NCI-H226 (cell line): ENCODE measurements around the gene MEF2A.

Experiments used
- DNase-seq: peaks from one replicate; pipeline ENCODE4 v3.0.0-alpha.2; 2015

MEF2A gene

DNA sequence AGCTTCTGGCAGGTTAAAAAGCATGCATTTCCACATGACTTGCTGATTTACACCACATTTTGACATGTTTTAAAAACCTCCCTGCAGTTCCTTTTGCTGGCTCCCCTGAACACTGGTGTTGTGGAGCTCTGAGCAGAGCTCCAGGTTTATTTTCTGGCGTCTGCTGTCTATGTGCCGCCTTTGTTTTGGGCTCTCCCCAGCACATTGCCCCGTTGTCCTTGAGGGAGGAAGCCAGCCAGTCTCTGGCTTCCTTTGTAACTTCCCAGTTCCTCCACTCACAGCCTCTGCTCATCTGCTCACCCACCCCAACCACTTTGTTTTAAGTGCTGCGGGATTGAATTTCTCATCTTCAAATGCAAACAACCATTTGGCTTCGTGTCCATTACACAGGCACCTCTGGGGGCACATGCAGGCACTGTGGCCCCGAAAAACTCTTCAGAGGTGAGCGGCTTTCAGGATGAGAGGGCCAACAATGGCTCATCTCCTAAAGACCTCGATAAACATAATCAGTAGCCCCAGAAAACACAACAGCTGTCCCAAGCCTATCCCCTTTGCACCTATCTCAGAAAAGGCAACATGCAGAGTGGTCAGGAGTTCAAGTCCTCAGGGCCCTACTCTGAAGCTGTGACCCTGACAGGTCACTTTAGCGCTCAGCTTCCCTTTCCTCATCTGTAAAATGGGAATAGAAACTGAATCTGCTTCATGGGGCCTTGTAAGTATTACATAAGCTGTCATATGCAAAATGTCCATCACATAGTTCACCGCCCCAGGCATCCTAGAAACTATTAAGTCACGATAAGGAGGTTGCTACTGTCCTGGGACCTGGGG, 1.3 kb upstream of the MEF2A start:
- peak; percentile 11 for DNase-seq

DNA sequence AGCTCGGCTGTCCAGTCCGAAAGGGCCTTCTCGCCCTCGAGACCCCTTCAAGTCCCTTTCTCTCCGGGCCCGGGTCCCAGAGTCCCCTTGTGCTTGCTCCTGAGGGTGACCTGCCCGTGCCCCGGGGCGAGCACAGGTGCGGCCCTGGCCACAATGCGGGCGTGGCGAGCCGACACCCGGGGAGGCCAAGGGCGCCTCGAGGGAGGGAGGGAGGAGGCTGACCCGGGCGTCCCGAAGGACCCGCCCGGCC, 810 bp upstream of the MEF2A start:
- DNase-seq = no peak

DNA sequence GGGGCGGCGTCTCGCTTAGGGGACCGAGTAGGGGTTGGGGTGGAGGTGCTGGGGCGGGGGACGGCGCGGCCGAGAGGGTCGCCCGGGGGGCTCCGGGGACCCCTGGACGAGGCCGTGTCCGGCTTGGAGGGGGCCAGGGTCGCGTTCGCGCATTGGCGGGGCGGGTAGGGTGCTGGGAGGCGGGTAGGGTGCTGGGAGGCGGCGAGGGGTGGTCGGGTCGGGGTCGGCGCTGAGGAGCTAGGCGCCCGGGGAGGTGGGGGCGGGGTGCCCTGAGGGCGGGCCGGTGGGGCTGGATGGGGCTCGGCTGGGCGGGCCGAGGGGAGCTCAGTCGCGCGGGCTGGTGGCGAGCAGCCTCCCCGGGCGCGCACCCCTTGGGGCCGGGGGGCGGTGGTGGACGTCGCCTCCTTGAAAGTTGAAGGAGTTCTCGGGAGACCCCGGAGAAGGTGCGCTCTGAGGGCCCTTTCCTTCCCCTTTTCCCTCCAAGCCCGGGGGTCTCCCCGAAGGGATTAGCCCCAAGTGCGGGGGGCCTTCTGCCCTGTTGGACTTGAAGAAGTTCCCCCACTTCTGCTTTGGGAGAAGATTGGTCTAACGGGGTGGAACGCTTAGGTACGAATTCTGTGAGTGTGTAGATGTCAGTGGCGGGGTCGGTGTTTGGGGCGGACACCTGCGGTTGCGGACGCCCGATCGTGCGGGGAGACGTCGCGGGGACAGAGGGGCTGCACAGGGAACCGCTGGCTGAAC, 543 bp downstream of the MEF2A start:
- no peak for DNase-seq

DNA sequence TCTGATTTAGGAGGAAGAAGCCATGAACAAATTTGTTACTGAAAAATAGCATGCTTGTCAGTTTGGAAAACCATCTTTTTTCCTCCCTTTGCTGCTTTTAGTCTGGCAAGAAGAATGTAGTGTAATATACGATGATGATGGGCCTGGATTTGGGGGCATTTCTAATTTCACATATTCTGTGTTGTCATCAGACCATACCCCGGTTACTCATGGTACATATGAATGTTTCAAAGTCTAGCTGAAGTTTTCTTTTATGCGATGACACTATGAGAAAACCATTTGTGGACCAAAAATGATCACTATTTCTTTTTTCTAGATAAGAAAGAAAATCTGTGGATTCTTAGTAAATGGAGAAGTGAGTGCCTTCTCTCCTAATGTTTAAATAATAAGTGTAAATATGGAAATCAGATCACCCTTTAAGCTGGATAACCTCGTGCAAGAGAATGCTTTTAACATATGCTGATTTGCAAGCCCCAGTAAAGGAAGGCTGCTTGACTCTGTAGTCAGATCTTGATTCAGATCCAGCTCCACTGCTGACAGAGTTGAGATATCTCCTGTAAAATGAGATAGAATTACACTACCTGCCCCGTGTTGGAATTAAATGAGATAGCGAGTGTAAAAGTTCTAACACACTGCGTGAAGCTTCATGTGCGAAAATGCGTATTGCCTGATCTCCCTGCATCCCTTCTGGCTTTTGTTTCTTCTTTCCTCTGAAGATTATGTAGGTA, 3.0 kb downstream of the MEF2A start:
- no peak for DNase-seq

DNA sequence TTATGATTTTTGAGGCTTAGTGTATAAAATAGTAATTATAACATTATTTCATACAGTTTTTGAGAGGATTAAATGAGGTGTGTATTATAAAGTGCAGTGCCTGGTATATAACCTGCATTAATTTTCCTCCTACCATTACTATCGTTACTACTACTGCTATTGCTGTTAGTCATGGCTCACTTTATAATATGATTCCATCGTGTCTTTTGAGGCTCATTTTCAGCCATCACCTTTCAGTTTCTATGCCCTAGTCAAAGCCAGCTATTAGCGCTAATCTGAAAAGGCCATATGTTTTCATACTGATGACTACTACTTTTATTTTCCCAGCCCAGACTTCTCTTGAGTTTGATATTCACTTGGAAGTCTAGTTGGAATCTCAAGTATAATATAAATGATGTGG, 5.5 kb downstream of the MEF2A start:
- no peak for DNase-seq

DNA sequence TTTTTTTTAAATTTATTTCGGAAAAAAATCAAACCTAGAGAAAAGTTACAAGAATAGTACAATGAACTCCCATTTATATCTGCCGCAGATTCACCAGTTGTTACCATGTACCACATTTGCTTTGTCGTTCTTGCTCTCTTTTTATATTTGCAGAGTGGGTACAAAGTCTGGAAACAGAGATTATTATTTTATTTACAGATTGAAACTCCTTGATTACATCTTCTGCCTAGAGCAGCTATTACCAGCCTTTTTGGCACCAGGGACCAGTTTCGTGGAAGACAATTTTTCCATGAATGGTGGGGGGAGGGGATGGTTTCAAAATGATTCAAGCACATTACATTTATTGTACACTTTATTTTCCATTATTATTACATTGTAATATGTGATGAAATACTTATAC, 8.3 kb downstream of the MEF2A start:
- no peak for DNase-seq

DNA sequence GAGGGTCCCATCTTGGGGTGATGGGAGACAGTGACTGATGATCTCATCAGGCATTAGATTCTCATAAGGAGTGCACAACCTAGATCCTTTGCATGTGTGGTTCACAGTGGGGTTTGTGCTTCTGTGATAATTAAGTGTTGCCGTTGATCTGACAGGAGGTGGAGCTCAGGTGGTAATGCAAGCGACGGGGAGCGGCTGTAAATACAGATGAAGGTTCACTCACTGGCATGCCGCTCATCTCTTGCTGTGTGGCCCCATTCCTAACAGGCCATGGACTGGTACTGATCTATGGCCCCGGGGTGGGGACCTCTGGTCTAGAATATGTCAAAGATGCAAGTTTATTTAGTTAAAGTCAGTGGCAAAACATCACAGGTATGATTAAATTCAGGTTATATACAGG, 8.7 kb downstream of the MEF2A start:
- DNase-seq = no peak

DNA sequence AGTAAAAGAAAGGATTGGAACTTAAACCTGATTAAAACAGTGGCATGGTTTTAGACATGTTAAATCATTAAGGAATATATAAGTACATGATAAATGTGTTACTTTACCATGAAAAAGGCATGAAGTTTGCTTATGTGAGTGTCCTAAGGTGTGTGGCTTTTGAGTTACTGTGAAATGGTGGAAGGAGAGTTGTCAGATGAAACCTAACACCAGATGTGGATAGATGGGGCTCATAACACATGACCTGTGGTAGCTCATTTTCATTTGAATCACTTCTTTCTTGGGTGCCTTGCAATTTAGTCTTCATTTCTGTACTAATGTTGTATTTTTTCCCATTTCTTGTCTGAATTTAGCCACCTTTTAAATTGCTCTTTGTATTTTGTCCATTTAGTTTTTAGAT, 13.0 kb downstream of the MEF2A start:
- no peak for DNase-seq

DNA sequence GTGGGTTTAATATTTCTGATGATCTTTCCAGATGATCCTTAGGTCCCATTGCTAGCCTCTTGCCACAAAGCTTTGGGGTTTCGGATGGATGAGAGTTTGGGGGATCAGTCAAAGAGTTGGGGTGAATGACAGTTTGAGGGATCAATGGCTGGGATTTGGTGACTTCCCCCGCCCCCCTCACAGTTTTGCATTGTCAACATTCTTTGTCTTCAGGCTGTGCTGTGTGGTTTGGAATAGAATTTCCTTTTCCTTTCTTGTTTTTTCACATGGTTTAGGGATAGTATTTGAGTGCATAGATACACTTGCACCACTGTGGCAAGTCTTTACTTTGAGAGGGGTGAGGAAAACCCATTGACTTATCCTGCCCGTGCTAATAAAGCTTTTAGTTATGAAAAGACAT, 14.3 kb downstream of the MEF2A start:
- no peak for DNase-seq

DNA sequence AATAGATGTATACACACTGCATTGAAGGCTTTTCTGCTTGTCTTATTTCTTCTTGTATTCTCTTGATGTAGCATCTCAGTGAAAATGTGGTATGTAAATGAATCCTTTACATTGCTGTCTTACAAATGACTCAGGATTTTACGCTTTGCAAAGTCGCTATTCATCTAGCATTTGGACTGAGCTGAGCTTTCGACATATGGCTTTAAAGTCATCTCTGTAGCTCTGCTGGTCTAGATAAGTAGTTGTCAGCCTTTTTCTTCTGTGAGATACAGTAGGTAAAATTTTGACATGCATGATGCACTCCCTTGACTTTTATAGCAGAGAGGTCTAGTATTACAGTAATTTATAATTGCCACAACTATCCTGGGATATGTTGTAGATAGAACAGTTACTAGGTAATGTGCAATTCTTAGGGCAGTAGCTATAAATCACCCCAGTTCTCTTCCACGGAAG, 16.8 kb downstream of the MEF2A start:
- DNase-seq = no peak

DNA sequence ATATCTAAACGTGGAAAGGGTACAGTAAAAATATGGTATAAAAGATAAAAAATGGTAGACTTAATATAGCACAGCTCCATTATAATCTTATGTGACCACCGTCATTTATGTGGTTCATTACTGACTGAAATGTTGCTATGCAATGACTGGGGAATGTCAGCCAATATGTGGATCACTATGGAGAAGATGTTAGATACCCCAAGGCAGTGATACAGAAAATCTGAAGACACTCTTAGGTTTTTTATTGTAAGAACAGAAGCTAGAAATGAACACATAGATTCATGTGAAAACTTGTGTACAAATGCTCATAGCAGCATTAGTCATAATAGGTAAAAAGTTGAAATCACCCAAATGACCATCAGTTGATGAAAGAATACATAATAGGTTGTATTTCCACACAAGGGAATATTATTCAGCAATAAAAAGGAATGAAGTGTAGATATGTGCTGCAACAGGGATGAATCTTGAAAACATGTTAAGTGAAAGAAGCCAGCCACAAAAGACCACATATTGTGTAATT, 18.4 kb downstream of the MEF2A start:
- DNase-seq = no peak

DNA sequence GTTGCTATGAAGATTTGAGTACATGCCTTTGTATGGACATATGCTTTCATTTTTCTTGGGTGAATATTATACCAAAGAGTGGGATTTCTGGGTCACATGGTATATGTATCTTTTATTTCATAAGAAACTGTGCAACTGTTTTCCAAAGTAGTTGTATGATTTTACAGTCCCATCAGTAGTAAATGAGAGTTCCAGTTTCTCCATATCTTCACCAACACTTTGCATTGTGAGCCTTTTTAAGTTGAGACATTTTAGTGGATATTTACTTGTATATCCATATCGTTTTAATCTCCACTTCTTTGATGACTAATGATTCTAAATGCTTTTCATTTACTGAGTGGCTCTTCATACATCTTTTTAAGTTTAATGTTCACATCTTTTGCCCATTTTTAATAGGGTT, 20.3 kb downstream of the MEF2A start:
- DNase-seq = no peak

DNA sequence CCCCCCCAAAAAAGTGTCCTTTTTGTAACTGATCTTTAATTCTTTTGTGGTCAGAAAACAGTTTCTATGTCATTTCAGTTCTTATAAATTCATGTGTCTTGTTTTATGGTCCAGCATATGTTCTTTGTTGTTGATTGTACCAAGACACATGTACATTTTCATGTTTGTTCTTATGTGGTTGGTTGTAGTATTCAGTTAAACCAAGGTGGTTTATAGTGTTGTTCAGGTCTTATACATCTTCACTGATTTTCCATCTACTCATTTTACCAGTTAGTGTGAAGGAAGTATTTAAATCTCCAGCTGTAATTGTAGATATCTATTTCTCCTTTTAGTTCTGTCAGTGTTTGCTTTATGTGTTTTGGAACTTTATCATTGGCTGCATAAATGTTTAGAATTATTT, 24.0 kb downstream of the MEF2A start:
- DNase-seq = no peak

DNA sequence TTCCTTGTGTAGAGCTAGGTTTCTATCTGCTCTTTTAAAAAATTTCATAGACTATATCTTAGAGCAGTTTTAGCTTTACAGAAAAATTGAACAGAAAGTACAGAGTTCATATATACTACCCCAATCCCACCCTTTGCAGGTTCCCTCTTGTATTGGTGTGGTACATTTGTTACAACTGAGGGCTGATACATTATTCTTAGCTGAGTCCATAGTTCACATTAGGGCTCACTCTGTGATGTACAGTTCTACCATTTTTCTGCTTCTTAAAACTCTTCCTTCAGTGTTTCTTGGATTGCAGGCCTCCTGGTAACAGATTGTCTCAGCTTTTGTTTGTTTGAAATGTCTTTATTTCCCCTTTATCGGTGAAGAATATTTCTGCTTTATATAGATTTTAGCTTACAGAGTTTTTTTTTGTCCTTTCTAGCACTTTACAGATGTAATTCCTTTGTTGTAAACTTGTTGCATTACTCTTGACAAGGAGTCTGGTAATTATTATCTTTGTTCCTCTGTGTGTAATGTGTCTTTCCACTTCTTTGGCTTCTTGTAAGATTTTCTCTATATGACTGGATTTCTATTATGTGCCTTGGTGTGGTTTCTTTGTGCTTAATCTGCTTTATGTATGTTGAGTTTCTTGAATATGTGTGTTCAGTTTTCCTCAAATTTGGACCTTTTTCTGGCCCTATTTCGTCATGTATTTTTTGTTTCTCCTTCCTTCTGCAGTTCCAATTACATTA, 25.3 kb downstream of the MEF2A start:
- DNase-seq = no peak

DNA sequence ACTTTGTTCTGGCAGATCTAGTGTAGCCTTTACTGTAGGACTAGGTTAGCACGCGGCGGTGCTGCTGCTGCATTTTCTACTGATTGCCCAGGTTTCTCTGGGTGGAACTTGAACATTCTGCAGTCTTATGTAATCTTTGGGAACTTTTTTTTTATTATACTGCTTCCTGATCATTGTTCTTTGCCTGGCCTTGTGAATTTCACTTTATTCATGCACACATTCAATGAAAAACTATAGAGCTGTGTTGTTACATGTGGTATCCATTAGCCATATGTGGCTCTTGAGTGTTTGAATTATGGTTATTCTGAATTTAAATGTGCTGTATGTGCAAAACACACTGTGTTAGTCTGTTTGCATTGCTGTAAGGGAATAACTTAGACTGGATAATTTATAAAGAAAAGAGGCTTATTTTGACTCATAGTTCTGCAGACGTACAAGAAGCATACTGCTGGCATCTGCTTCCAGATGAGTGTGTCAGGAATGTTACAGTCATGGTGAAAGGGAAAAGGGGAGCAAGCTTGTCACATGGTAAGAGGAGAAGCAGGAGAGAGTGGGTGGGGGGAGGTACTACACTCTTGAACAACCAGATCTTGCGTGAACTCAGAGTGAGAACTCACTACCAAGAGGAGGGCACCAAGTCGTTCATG, 26.5 kb downstream of the MEF2A start:
- DNase-seq = no peak

DNA sequence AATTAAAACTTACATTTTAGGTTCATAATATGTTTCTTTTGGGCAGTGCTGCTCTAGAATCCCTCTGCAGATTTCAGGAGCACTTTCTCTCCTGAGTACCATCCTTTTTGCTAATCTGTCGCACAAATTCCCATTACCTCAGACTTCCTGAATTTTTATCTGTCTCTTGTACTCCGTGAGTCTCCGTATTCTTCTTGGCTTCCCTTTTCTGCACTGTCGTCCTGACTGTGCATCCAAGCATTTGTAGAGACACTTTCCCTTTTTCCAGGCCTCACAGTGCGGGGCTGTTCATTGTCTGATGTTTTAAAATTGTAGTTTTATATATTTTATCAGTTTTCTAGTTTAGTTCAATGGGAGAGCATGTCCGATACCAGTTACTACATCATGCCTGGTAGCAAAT, 27.3 kb downstream of the MEF2A start:
- no peak for DNase-seq

DNA sequence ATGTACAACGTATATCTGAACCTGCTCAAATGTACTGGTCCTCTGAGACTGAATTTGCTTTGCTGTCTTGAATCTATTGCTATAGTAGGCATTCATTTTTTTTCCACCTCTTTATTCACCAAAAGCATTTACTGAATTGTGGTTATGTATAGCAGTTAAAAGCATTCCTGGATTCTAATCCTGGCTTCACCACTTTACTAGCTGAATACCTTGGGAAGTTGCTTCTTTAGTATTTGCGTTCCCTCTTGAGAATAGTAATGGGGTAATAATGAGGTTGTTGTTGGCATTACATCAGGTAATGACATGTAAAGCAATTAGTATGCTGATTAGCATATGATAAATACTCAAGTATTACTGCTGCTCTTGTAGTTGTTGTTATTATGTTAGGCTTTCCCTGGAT, 29.1 kb downstream of the MEF2A start:
- no peak for DNase-seq

DNA sequence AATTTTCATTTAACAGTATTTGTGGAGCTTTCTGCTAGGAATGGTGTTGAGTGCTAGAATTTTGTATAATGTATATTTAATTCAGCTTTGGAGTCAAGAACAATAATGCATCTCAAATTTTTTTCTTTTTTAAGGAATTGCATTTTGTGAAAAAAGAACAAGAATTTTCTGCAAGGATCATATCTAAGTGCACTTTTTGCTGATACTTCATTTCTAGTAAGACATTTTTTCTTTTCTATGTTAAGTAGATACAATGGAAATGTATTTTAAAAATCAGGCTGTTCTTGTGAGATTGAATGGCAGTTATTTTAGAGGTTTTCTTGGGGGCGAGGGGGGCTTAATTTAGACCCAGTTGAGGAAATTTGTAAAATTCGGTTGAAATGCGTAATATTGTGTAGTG, 32.5 kb downstream of the MEF2A start:
- DNase-seq = no peak

DNA sequence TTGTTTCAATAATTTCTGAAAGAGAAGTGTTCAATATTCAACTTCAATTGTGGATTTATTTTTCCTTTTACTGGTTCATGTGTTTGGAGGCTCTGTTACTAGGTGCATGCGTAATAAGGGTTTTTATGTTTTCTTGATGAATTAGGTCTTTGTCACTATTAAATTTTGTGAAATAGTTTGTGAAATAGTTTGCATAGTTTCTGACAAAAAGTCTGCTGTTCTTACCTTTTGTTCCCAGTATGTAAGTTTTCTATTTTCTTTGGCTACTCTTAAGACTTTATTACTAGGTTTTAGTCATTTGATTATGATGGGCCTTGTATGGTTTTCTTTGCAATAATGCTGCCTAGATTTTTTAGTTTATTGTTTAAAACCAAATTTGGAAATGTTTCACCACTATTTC, 38.0 kb downstream of the MEF2A start:
- no peak for DNase-seq

DNA sequence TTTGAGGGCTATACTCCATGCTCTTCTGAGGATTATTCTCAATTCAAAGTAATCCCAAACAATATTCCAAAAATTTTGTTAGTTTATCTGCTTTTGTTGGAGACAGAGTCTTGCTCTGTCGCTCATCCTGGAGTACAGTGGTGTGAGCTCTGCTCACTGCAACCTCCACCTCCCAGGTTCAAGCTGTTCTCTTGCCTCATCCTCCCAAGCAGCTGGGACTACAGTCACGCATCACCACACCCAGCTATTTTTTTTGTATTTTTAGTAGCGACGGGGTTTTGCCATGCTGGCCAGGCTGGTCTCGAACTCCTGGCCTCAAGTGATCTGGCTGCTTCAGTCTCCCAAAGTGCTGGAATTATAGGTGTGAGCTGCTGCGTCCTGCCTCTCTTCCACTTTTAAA, 39.1 kb downstream of the MEF2A start:
- no peak for DNase-seq

DNA sequence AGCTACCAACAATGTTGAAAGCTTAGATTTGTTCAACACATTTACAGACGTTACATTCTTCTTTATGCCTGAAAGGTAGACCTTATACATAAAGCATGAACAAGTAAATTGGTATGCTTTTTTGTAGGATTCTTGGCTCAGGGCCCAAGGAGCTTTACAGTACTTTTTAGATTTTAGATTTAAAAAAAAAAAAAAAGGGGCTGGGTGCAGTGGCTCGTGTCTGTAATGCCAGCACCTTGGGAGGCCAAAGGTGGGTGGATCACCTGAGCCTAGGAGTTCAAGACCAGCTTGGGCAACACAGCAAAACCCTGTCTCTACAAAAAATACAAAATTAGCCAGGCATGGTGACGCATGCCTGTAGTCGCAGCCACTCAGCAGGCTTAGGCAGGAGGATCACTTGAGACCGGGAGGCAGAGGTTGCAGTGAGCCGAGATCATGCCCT, 39.7 kb downstream of the MEF2A start:
- DNase-seq = peak; percentile 30

DNA sequence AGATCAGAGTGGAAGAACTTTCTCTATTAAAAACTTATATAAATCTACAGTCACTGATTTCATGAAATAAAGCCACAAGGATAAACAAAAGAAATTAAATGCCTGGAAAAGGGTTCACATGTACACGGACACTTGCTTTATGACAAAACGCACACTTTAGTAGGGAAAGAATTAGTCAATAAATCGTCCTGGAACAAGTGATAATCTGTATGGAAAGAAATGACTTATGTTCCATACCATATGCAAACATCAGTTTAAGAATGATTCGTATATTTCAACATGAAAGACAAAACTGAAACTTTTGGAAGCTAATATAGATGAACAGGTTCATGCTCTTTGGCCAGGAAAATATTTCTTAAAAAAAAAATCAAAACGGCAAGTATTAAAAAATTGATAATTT, 40.2 kb downstream of the MEF2A start:
- DNase-seq = no peak

DNA sequence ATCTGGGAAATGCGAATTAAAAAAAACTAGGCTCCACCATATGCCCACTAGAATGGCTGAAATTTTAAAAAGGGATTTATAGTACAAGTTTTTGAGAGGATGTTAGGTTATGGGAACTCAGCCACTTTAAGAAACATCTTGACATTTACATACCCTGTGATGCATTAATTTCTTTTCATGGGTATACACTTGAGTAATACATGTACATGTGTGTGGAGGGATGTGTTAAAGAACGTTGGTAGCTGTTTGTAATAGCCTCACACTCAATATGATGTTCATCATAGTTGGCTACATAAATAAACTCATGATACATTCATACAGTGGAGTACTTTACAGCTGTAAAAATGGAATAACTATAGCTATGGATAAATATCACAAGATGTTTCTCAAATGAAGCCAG, 40.9 kb downstream of the MEF2A start:
- no peak for DNase-seq
